Loucy (cell line): Measurements from ENCODE around the gene MRPS2.

Experiments
- H2AFZ ChIP-seq: fragments of 200-600 bp; sonication (generic); 2 replicates; pipeline ENCODE4 v1.6.0; 2016; ENCODE audit warnings: antibody characterized with exemption, mild to moderate bottlenecking, low read length, moderate library complexity
- H3F3A ChIP-seq: fragments of 200-600 bp; 2 replicates; pipeline ENCODE4 v1.6.0; 2016; ENCODE audit warnings: antibody characterized with exemption, low read depth, mild to moderate bottlenecking
- H3K27me3 ChIP-seq: fragments of 200-600 bp; sonication (generic); 2 replicates; pipeline ENCODE4 v1.6.1; 2014; ENCODE audit warnings: low read length, mild to moderate bottlenecking; ENCODE audit not compliant: insufficient read depth, poor library complexity, severe bottlenecking
- H3K36me3 ChIP-seq: fragments of 200-600 bp; sonication (generic); 2 replicates; pipeline ENCODE4 v1.6.1; 2016; ENCODE audit warnings: low read length; ENCODE audit not compliant: insufficient read depth
- H3K4me1 ChIP-seq: fragments of 200-600 bp; sonication (generic); 2 replicates; pipeline ENCODE4 v1.5.1; 2014; ENCODE audit warnings: low read length, mild to moderate bottlenecking; ENCODE audit not compliant: insufficient read depth, poor library complexity, severe bottlenecking
- H3K4me2 ChIP-seq: fragments of 200-600 bp; sonication (generic); 2 replicates; pipeline ENCODE4 v1.6.0; 2014; ENCODE audit warnings: antibody characterized with exemption, low read length, low read depth, mild to moderate bottlenecking; ENCODE audit not compliant: poor library complexity, severe bottlenecking
- H3K4me3 ChIP-seq: fragments of 200-600 bp; sonication (generic); 2 replicates; pipeline ENCODE4 v1.5.1; 2014; ENCODE audit warnings: low read length, mild to moderate bottlenecking, mixed read lengths; ENCODE audit not compliant: poor library complexity, severe bottlenecking
- H3K79me2 ChIP-seq: fragments of 200-600 bp; sonication (generic); 2 replicates; pipeline ENCODE4 v1.6.1; 2014; ENCODE audit warnings: low read length; ENCODE audit not compliant: insufficient read depth
- H3K9ac ChIP-seq: fragments of 200-600 bp; sonication (generic); 2 replicates; pipeline ENCODE4 v1.6.0; 2014; ENCODE audit warnings: mild to moderate bottlenecking, low read depth, low read length, moderate library complexity; ENCODE audit not compliant: poor library complexity, severe bottlenecking
- H3K9me2 ChIP-seq: fragments of 200-600 bp; sonication (generic); replicated peaks from 2 replicates; pipeline ENCODE4 v1.6.1; 2016; ENCODE audit warnings: low read depth, low read length, mixed read lengths
- H3K9me3 ChIP-seq: fragments of 200-600 bp; sonication (generic); 2 replicates; pipeline ENCODE4 v1.6.1; 2014; ENCODE audit warnings: mild to moderate bottlenecking, antibody characterized with exemption, low read length, low read depth; ENCODE audit not compliant: insufficient read depth
- H4K20me1 ChIP-seq: fragments of 200-600 bp; sonication (generic); 2 replicates; pipeline ENCODE4 v1.6.0; 2014; ENCODE audit warnings: antibody characterized with exemption, low read length, mild to moderate bottlenecking; ENCODE audit not compliant: insufficient read depth, poor library complexity, severe bottlenecking
- CTCF ChIP-seq: fragments of 200-600 bp; sonication (generic); conservative IDR thresholded peaks from 2 replicates; pipeline ENCODE4 v1.5.1; 2014; ENCODE audit warnings: mild to moderate bottlenecking, antibody characterized with exemption, low read length
- EZH2phosphoT487 ChIP-seq: fragments of 200-600 bp; IDR thresholded peaks from 2 replicates; pipeline ENCODE4 v1.6.1; 2018; ENCODE audit warnings: antibody characterized with exemption, mild to moderate bottlenecking, moderate library complexity, borderline replicate concordance

MRPS2 gene

GRCh38 chr9:135463140-135463539, 37.3 kb upstream of the MRPS2 start:
- H3K36me3 ChIP-seq: no peaks in the 10 kb centered on the region
- no peak overlapping the region for H3K4me3 ChIP-seq
- H3K9ac ChIP-seq: no peak overlapping the region
- H3K79me2 ChIP-seq: no peaks in the 10 kb centered on the region
- H3K4me1 ChIP-seq: no peaks in the 10 kb centered on the region
- no peaks in the 10 kb centered on the region for H3K27me3 ChIP-seq
- no peaks in the 10 kb centered on the region; the same call in 1 of the 2 replicates for H3K9me3 ChIP-seq
- no peak overlapping the region for H3K4me2 ChIP-seq
- H3K9me2 ChIP-seq: no peaks in the 10 kb centered on the region
- TF ChIP-seq EZH2phosphoT487 (no peak), CTCF (no peak)
- no peaks in the 10 kb centered on the region for H4K20me1 ChIP-seq
- H2AFZ ChIP-seq: no peak overlapping the region
- no peaks in the 10 kb centered on the region for H3F3A ChIP-seq

GRCh38 chr9:135464181-135464580, 36.3 kb upstream of the MRPS2 start:
- no peak overlapping the region for H2AFZ ChIP-seq
- no peaks in the 10 kb centered on the region for H3K9me2 ChIP-seq
- no peaks in the 10 kb centered on the region for H3K79me2 ChIP-seq
- H3F3A ChIP-seq: no peaks in the 10 kb centered on the region
- TF ChIP-seq EZH2phosphoT487: no peak
- TF ChIP-seq CTCF: no peak
- no peaks in the 10 kb centered on the region; the same call in 1 of the 2 replicates for H3K9me3 ChIP-seq
- H4K20me1 ChIP-seq: no peaks in the 10 kb centered on the region
- H3K36me3 ChIP-seq: no peaks in the 10 kb centered on the region
- no peak overlapping the region for H3K4me3 ChIP-seq
- no peaks in the 10 kb centered on the region for H3K4me1 ChIP-seq
- no peaks in the 10 kb centered on the region for H3K27me3 ChIP-seq
- no peak overlapping the region for H3K4me2 ChIP-seq
- H3K9ac ChIP-seq: no peak overlapping the region

GRCh38 chr9:135468854-135469521, 31.5 kb upstream of the MRPS2 start:
- no peaks in the 10 kb centered on the region for H3K79me2 ChIP-seq
- H3F3A ChIP-seq: no peaks in the 10 kb centered on the region
- H2AFZ ChIP-seq: no peak overlapping the region
- H3K36me3 ChIP-seq: no peaks in the 10 kb centered on the region
- no peaks in the 10 kb centered on the region for H3K9me2 ChIP-seq
- TF ChIP-seq EZH2phosphoT487: no peak
- no peak overlapping the region for H3K9ac ChIP-seq
- H4K20me1 ChIP-seq: no peaks in the 10 kb centered on the region
- no peak overlapping the region for H3K4me3 ChIP-seq
- H3K9me3 ChIP-seq: no peaks in the 10 kb centered on the region; the same call in 1 of the 2 replicates
- H3K4me1 ChIP-seq: no peaks in the 10 kb centered on the region
- no peaks in the 10 kb centered on the region for H3K27me3 ChIP-seq
- no peak overlapping the region for H3K4me2 ChIP-seq
